Hematopoietic multipotent progenitor cell treated with erythropoietin and hydrocortisone succinate and interleukin-3 and kit ligand, for 6 days (in vitro differentiated cells): Measurements from ENCODE around the gene LYG1.

Experiments
- DNase-seq: peaks from one replicate; pipeline ENCODE4 v3.0.0-alpha.2; 2015

Gene LYG1

DNA sequence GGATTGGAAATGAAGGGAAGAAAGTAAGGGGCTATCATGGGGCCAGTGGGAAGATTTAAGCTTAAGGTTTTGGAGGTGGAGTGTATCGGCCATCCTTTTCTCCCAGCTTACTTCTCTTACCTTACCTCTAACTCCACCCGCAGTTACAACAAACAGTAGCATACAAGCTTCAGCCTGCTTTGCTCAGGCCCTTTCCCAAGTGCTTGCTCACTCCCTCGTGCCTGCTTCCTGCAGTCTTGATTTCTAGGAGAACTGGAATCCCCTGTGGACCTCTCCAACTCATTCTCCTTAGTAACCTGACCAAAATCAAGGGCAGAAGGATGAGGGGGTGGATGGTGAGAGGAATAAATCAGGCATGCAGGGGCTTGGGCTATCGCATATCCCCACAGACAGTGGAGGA, 39.8 kb downstream of the LYG1 start:
- no peak for DNase-seq

DNA sequence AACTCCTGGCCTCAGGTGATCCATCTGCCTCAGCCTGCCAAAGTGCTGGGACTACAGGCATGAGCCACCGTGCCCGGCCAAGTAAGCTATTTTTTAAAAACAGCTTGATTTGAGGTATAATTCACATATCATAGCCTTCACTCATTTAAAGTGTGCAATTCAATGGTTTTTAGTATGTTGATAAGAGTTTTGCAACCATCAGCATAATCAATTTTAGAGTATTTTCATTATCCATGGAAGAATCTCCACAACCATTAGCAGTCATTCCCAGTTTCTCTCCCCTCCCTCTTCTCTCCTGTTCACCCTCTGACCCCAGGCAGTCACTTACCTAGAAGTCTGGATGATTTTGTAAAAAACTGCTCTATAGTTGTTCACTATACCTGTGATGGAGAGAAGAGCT, 40.8 kb downstream of the LYG1 start:
- no peak for DNase-seq

DNA sequence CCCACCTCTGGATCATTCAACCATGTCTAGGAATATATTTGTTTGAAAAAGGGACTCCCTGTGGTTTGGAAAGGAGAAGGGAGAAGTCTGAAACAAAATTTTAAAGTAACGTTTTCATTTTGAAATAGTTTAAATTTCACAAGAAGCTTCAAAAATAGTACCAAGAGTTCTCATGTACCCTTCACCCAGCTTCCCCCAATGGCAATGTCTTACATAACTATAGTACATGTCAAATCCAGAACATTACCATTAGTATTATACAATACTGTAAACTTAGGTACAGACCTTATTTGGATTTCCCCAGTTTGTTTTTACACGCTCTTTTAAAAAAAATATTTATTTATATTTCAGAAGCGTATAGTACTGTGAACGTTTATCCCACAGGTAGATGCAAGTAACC, 41.5 kb downstream of the LYG1 start:
- no peak for DNase-seq

DNA sequence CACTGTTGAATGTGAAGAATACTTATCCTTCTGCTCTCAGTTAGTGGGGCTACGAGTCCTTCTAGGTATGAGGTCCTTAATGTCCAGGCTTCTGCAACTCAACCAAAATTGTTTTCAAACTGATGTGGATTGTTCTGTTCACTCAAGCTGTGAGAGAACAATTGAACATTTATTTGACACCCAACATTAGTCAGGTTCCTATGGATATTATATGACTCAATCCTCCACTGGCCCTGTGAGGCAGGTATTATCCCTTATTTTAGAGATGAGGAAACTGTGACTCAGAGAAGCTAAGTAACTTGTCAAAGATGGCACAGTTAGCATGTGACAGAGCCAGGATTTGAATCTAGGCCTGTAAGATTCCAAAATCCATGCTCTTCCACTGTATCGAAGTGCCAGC, 44.3 kb downstream of the LYG1 start:
- DNase-seq: no peak

DNA sequence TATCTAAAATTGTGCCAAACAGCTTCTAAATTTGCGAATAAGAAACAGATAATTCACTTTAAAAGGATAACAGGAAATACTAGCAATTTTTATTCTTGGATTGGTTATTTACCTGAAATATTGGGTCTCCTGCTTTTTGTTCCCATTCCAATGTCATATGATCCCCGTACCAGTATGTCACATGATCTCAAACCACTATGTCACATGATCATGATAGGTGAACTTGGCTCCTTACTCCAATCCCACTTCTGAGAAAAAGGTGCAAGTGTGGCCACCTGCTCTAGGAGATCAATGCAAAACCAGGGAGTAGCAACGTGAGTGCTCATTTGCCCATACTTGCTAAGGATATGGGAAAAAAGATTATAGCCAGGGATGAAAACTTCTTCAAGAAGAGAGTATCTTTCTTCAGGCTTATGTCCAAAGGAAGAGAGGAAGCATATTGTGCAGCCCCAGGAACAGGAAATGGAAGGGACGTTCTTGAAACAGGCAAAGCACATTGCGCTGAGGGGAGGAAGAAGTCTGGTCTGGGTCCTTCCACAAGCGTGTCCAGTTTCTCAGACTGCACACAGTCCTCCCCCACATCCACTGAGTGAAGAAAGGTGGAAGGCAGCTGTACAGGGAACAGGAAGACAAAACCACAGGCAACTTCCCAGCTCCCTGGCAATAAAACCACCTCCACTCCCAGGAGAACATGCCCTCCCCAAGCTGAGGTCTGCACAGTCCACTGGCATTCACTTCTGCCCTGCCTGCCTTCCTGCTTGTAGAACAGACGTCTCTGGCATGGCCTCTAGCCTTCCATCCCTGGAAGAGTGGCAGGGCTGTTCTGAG, 45.3 kb downstream of the LYG1 start, which contains the start of gene LYG2:
TSS of gene LYG2 (minus strand) at position 176 of the 828 bp plus-strand sequence. CDS start 1,406 bp downstream, outside the sequence.
- DNase-seq: no peak

DNA sequence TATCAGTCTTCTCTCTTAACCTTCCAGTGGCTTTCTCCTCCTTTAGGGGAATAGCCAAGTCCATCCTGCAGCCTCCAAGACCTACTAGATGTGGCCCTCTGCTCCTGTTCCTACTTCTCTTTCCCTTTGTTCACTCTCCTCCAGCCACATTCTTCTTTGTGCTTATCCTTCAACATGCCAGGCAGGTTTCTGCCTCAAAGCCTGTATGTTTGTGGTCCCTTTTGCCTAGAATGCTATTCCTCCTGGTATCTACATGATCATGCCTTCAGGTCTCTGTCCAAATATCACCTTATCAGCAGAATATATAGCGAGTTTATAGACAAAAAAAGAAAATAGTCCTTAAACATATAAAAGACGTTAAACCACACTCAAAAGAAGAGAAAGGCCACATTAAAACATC, 51.0 kb downstream of the LYG1 start:
- DNase-seq: no peak

DNA sequence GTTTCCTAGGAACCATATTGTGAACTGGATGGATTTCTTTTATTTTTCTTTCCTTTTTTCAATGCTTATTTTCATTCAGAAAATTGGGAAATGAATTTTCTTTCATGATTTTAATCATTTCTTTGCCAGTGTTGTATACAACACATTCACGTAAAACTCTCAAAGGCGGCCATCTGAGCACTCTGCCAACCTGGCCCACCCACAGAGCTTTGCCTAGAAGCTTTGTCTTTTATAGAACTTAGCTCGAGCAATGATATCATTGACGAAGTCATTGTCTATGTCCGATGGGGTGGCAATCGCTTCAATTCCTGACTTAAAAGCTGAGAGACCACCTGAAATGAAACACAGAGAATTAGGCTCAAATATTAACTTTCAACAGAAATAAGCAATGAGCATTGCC, 58.8 kb downstream of the LYG1 start:
- DNase-seq: no peak

DNA sequence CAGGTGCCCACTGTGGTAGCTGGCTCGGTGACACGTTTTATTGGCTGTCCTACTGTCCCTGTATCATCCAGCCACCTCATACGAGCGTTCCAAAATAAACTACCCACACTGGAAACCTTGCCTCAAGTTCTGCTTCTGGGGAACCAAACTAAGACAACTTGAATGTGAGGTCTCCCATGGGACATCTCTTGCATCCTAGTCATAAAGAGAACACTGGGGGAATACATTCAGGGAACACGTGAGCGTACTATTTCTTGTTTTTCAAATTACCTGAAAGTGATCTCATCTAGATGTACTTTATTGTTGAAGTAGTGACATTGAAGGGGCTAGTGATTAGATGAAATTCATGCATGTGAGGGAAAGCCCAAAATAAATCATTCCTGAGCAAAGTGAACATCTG, 60.6 kb downstream of the LYG1 start:
- no peak for DNase-seq

DNA sequence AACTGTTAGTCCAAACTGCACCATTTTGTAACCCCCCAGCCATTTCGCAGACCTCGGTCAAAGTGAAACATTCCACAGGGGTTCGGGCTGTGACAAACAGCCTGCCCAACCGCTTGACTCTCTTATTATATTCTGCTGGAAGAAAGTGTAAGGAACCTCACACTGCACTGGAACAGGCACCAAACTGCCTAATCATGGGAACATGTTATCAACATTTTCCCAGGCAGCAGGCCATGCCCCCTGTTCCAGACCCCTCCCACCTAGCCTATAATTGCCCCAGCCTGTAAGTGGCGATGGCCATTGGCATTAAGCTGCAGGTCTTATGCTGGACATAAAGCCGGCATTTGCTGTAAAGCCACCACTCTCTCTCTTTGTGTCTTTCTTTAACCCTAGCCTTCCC, 62.4 kb downstream of the LYG1 start:
- no peak for DNase-seq
